Stomach (tissue), 4 donors: ENCODE results near the gene RPS6KA1.

Source experiments
- CTCF ChIP-seq, 7 experiments: fragments of 450-650 bp in 4 of 7; fragments of 200-600 bp in 3 of 7; sonication (generic) in 3 of 7; IDR thresholded peaks; one replicate each; pipeline ENCODE4 v1.5.1; 2016 to 2019; ENCODE audit warnings: antibody characterized with exemption in 7 of 7, control low read depth in 2 of 7, mild to moderate bottlenecking in 1 of 7
- EP300 ChIP-seq: sonication (generic); formaldehyde crosslinking; IDR thresholded peaks from one replicate; pipeline ENCODE4 v1.6.1; 2017; ENCODE audit warnings: antibody characterized with exemption
- POLR2A ChIP-seq, 4 donors: fragments of 450-650 bp; IDR thresholded peaks; one replicate each; pipeline ENCODE4 v1.6.1; 2016; ENCODE audit warnings: antibody characterized with exemption in 4 of 4, control low read depth in 2 of 4, mild to moderate bottlenecking in 1 of 4, moderate library complexity in 1 of 4
- POLR2AphosphoS5 ChIP-seq, 3 donors: sonication (generic); formaldehyde crosslinking; IDR thresholded peaks; one replicate each; pipeline ENCODE4 v1.6.1; 2016; ENCODE audit warnings: antibody characterized with exemption in 3 of 3

DNA sequence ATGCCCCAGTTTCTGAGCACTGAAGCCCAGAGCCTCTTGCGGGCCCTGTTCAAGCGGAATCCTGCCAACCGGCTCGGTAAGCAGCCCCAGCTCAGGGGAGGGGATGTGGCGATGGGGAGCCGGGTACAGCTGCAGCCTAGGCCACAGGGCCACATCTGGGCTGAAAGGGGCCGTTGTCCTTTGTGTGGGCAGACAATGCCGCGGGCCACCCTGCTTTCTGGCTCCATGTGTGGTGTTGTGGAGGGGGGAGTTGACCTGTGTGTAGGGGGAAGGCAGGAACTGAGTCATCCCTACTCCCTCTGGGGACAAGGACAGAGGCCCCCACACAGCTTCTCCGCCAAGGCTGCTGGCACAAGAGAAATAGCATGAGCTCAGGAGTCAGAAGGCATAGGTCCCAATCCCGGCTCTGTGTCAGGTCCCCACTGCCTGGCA is 26.0 kb downstream of the RPS6KA1 start:
- TF ChIP-seq CTCF (IDR thresholded peaks at IDR 0.05) (no peak), EP300 (no peak), POLR2A (IDR thresholded peaks at IDR 0.05) (no peak), POLR2AphosphoS5 (IDR thresholded peaks at IDR 0.05) (no peak)
